Articular chondrocyte of knee joint (primary cell): ENCODE measurements around the gene ABI2. TPM values are rescaled to one million over a fixed set of nuclear protein-coding genes. Genes with fewer than 3 reads are reported as not detected.

Experiments
- total RNA-seq: library from RNA; depleted of rRNA; stranded (reverse); fragments of >200 nt; gene quantifications from 2 replicates; pipeline ENCODE4 v1.2.3, GENCODE V29; 2012

ABI2 gene
- total RNA-seq: 46.1 and 47.8 TPM in 2 replicates

DNA sequence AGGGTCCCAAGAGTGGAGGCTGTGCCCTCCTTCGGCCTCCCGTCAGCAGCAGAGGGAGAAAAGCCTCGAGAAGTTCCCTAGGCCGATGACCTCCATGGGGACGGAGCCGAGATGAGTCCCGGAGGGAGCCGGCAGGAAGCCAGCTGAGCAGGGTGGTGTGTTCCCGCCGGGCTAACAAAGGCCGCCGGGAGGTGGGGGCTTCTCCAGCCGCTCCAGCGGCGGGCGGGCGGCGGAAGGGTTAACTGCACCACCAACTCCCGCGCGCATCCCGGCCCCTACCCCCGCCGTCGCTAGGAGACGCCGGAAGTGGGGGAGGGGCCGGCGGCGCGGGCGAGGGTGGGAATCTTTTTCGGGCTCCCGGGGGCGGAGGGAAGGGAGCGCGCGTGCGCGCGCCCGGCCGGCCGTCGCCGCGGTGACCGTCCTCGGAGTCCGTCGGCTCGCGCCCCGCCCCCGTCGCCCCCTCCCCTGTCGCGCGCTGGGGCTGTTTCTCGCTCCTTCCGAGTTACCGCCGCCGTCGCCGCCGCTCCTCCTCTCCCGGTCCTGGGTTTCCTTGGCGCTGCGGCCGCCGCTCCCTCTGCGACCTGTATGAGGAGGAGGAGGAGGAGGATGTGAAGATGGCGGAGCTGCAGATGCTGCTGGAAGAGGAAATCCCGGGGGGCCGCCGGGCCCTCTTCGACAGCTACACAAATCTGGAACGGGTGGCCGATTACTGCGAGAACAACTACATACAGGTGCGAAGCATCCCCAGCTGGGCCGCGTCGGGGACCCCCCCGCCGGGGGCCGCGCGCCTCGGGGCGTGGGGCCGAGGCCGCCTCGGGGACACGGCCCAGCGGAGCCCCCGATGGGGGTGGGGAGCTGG is at the start of gene ABI2:
TSS of gene ABI2 (plus strand) at position 494 of the 859 bp plus-strand sequence. CDS start at position 615, 121 bp downstream.

Other genes starting within 250 kb of the ABI2 start
- 86.5 and 101 TPM in 2 replicates for gene CYP20A1, start 89.4 kb upstream of the ABI2 start, total RNA-seq
- 87.5 and 95.1 TPM in 2 replicates for gene RAPH1, start 206.9 kb downstream of the ABI2 start, total RNA-seq